Skin epidermis (tissue), 12 donors: ENCODE measurements around the gene P2RY11.

Source experiments
- H3K27ac ChIP-seq, 21 experiments: fragments of 200-600 bp; sonication (generic) in 11 of 21; one replicate each; pipeline ENCODE4 v1.5.0; 2020; ENCODE audit warnings: mild to moderate bottlenecking in 3 of 21, inconsistent platforms in 2 of 21, moderate library complexity in 2 of 21
- H3K4me3 ChIP-seq, 7 experiments: fragments of 200-600 bp; sonication (generic) in 2 of 7; one replicate each; pipeline ENCODE4 v1.5.0; 2020; ENCODE audit warnings: inconsistent platforms in 2 of 7, mild to moderate bottlenecking in 2 of 7, moderate library complexity in 1 of 7

Gene P2RY11

DNA sequence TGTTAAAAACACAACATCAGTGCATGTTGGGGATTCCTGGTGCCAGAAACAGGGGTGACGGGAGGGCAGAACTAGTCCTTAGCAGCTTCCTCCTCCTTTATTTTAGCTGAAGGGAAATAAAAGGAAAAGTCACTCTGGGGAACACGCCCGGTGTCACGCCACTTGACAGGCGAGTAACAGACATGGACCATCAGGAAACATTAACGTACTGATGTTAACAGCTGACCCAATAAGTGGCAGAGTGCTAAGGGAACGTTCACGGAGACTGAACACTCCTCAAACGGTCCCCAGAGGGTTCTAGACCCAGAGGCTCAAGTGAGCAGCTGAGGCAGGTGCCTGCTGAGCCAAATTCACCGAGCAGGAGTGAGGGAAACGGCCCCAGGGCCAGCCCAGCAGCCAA, 22.1 kb downstream of the P2RY11 start:
- Histone ChIP-seq H3K27ac (no peak overlapping the region), H3K4me3 (no peak overlapping the region)

DNA sequence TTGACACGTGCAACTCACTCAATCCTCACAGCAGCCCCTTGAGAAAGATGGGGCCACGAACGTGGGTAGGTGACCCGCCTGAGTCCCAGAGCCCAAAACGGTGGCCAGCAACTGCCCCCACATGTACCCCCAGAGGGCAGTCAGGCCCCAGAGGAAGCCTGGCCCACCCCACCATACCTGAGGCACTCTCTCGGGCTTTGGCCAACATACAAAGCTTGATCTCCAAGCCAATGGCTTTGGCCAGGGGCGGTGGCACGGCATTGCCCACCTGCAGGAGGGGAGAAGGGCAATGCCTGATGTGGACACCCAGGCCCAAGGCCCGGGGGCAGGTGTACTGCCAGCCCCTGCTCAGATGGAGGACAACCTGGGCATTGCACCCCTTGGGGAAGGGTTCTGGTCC, 22.5 kb downstream of the P2RY11 start:
- no peak overlapping the region for H3K27ac ChIP-seq
- H3K4me3 ChIP-seq: no peak overlapping the region

DNA sequence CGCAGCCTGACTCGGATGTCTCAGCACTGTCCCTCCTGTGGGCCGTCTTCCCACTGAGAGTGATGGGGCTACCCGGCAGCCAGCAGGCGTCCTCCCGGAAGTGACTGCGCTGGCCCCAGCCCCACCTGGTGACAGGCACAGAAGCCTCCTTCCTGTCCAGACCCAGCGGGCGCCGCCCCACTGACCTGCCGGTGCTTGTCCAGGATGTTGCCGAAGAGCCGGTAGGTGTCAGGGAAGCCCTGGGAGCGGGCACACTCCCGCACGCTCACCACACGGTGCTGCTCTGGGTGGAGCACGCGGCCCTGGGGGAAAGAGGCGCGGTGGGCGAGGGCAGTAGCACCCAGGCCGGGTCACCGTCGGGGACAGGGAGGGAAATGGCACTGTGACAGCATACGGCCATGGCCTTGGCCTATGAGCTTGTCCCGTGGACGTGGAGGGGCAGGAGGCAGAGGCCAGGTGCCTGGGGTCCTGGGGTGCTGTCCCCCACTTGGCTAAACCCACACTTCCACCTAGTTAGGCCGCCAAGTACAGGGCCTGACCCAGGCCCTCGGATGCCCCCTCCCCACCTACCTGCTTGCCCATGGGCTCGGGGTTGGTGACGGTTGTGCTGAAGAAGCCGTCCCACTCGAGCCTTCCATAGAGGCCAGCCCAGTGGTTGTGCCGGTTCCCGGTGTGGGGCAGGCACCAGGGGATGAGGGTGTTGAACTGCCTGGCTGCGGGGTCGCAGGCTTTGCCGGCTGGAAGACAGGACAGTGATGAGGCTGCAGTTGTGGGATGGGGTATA, 24.2 kb downstream of the P2RY11 start:
- Histone ChIP-seq H3K4me3 (no peak overlapping the region), H3K27ac (no peak overlapping the region)

DNA sequence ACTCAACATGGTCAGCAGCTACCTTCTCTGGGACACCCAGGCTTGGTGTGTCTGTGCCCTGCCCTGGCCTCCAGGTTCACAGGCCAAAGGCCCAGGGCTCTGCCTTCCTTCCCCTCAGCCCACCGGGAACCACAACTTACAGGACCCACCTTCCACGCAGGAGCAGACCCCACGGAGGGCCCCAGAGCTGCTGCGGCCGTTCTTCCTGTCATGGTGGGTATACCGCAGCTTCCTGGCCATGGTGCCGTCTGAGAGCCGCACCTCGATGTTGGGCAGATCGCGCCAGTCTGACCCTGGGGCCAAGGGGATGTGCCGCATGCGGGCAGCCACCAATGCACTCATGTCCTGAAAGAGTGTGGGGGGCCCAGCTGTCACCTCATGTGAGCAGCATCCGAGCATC, 25.4 kb downstream of the P2RY11 start:
- no peak overlapping the region for H3K27ac ChIP-seq
- no peak overlapping the region for H3K4me3 ChIP-seq

DNA sequence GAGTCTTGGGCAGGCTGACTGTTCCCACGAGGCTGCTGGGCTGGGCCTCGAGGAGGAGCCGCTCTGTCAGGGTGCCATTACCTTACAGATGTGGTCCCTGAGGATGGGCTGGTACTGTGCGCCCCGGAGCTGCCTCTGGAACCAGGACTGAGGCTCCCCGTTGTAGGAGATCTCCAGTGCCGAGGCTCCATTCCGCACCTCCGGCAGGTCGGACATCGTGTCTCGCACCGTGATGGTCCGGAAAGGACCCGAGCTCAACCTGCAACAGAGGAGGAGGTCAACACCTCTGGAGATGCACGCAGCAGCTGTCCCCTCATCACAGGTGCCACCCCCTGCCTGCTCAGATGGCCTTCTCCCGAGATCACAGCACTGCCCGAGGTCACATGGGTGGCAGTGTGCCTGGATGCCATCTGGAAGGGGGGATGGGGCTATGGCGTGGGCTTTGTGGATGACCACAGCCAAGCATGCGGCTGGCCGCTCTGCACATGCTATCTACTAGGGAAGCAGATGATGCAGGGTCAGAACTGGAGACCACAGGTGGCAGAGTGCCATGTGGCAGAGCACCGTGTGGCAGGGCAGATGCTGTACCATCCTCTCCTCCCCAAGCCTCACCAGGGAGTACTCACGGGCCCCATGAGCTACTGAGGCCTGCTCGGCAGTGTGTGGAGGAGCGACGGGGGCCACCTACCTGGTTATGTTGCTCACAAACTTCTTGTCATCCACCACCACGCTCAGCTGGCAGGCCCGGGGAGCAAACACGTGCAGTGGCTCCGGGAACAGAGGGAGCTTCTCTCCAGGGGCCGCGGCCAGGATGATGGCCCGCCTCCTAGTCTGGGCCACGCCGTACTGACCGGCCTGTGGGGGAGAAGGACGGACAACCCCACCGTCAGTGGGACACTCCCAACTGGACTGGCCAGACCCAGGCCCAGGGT, 26.5 kb downstream of the P2RY11 start:
- no peak overlapping the region for H3K27ac ChIP-seq
- H3K4me3 ChIP-seq: no peak overlapping the region

DNA sequence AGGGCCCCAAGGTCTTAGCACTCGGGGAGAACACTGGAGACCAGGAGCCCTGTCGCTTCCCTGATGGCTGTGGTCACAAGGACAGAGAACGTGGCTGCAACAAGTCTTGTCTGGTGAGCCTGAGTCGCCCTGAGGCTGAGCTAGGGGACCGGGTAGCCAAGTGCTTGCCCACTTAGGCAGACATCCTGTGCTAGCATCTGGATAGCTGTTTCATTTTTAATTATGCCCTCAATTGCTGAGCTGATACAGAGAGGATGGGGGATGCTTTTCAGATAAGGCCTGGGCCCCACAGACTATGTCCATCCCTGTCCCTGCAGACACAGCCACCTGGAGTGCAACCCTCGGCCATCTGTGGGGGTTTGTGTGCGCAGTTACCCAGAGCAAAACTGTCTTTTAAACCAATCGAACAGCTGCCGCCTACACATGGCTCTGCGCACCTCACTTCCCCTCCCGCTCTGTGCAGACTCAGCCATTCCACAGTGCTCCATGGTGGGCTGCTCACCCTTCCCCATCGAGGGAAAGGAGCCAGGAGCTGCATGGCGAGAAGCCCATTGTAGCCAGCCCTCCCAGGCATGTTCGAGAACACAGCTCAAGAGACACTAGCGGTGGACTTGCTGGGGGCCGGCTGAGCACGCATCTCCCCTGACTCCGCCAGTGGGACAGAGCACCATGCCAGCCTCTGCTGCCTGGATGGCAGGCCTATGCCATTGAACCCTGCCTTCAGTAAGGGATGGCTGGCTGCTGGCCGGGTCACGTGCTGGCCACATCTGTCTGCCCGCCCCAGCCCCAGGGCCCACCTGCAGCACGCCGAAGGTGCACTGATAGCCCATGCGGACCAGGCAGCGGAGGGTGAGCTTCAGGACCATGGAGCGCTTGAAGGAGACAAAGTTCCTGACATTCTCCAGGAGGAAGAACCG, 27.6 kb downstream of the P2RY11 start:
- no peak overlapping the region for H3K4me3 ChIP-seq
- H3K27ac ChIP-seq: peak overlapping the region in 1 of 21 experiments; percentile 10

DNA sequence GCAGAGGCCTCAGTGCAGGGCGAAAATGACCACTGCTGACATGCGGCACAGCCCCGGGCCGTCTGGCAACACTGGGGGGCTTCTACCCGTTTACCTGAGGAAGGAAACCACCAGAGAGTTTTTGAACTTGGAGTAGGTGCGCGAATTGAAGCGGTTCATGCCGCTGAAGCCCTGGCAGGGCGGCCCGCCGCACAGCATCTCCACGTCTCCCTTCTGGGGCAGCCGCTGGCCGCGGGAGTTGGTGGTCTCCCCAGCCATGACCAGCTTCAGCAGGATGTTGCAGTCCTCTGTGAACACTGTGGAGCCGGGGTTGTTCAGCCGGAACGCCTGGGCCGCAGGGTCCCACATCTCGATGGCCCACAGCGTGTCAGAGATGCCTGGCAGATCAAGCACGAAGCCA, 28.5 kb downstream of the P2RY11 start:
- H3K4me3 ChIP-seq: no peak overlapping the region
- no peak overlapping the region for H3K27ac ChIP-seq

DNA sequence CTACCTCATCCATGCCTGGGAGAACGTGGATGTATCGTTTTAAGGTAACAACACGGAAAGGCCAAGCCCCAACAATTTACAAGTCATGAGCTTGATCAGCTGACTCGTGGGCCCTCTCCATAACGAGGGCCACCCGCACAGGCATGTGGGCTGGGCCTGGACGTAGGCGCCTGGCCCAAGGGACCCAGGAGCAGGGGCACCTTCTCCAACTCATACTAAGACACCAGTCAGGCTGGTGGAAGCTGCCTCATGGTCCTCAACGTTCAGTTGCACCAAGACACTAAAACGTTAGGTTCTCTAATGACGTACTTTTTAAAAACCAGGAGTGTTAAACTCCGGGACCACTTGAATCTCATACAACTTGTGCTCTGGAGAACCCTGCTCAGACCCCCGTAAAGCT, 30.0 kb downstream of the P2RY11 start:
- Histone ChIP-seq H3K27ac (peak overlapping the region in 5 of 21 experiments; percentile 79 to 92 (median 90)), H3K4me3 (no peak overlapping the region)

DNA sequence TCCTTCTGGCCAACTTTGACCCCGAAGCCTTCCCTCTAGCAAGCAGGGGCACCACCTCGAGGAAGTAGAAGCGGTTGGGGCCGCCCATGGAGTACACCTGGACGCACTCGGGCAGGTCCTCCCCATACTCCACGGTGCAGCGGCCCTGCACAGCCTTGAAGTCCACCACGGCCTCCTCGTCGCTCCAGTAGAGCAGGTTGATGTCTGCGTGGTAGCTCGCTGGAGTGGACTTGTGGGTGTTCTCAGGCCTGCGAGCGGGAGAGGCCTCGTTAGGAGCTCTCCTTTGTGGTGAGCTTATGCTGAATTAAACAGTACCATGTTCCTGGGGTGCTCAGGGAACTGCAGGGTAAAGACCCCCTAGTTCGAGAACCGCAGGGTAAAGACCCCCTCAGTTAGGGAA, 30.5 kb downstream of the P2RY11 start:
- no peak overlapping the region for H3K4me3 ChIP-seq
- H3K27ac ChIP-seq: peak overlapping the region in 15 of 21 experiments; percentile 8 to 92 (median 65)

DNA sequence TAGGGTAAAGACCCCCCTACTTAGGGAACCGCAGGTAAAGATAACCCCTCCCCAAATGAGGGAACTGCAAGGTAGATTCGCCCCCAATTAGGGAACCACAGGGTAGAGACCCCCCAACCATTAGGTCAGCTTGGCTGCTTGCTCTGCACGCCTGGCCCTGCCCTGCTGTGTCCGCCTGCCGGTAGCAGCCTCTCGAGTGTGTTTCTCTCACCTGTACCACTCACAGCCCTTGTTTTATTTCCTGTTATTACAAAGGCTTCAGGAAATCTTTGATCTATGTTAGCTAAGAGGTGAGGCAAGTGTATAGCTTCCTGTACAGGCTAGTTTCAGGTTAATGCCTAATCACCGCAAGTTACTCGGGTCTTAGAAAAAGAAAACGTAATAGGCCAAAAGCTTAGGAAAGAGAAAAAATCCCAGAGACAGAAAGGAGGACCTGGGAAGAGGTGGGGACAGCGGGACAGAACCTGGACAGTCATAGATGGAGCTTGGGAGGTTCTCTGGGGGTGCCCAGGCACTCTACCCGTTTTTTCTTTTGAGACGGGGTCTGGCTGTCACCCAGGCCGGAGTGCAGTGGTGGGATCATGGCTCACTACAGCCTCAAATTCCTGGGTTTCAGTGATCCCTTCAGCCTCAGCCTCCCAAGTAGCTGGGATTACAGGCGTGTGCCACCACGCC, 31.3 kb downstream of the P2RY11 start:
- H3K27ac ChIP-seq: peak overlapping the region in 16 of 21 experiments; percentile 5 to 92 (median 70)

DNA sequence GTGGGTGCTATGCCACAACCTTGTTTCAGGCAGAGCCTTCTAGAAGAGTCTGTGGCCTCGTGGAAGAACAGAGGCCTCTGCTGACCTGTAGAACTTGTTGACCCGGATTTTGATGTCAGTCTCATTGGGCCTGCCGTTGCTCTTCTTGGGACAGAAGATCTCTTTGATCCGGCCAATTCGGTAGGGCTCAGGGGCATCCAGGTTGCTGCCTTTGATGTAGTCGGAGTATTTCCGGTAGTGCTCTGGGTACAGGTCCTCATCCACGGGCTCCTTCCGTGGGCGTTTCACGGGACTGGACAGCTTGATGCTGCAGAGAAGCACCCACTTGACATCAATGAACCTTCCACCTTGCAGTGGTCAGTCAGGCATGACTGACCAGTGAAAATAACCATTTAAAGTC, 32.2 kb downstream of the P2RY11 start:
- Histone ChIP-seq H3K4me3 (no peak overlapping the region), H3K27ac (peak overlapping the region in 13 of 21 experiments; percentile 1 to 92 (median 73))

More for the DNA sequence above, 31.3 kb downstream of the P2RY11 start:
- no peak overlapping the region for H3K4me3 ChIP-seq

DNA sequence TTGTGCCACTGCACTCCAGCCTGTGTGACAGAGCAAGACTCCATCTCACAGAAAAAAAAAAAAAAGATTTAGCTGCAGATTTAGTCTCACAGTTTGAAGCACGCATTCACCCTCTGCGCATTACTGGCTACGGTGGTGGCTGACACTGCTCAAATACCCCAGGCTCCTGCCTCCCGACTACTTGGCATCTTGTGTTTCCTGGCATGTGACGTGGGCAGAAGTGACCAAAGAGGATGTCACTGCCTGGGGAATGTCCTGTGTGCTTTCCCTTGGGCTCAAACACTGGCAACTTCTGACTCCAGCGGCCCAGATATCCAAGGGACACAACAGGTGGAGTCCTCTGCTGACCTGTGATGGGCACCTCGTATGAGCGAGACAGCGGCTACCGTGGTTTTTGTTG, 32.9 kb downstream of the P2RY11 start:
- no peak overlapping the region for H3K4me3 ChIP-seq

DNA sequence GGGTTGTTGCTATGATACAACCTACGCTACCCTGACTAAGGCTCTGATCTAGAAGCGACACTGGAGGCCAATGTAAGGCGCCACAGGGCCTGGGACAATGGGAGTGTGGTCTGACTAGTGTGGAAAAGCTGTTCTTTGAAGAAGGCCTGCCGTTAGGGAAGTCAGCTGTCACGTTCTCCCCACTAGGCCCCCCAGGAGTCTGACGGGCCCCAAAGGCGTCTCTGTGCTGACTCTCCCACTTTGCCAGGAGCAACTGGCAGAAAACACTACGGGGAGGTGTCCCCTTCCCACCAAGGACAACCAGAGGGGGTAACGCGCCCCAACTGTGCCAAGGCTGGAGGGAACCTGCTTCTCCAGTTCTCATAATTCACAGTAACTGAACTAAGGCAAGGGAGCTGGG, 33.5 kb downstream of the P2RY11 start:
- peak overlapping the region in 4 of 21 experiments; percentile 5 to 92 (median 88) for H3K27ac ChIP-seq
- H3K4me3 ChIP-seq: no peak overlapping the region

More for the DNA sequence above, 32.9 kb downstream of the P2RY11 start:
- peak overlapping the region in 7 of 21 experiments; percentile 73 to 92 (median 90) for H3K27ac ChIP-seq

DNA sequence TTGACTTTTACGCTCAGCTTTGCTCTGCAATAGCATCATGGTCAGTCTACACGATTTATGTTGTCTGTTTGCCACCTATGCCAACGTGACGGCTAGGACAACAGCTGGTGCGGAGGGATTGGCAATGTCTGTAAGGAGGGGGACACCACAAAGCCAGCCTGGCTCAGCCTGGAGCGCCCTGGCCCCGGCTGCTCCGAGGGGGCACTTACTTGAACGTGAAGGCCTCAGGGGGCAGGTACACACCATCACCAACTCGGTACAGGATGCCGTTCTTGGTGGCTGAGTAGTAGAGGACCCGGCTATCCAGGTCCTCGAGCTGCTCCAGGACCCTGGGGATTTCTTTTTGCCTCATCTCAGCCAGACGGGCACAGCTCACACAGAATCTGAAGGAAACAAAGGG, 34.6 kb downstream of the P2RY11 start:
- H3K27ac ChIP-seq: peak overlapping the region in 2 of 21 experiments; percentile 3 to 19
- H3K4me3 ChIP-seq: no peak overlapping the region

DNA sequence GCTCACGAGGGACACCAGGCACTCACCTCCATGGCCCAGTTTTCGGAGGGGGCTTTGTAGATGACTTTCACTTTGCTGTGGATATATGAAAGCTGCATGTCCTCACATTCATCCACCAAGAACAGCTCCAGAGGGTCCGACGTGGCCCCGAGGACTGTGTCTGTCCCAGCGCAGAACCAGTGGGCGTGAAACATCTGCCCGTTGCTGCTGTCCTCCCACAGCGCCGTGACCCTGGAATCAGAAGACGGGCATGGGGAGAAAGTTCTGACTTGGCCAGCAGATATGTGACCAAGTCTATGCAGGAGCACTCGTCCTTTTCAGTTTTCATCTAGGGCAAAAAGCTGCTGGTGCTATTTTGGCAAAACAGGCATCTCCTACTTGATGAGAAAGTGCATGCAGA, 37.9 kb downstream of the P2RY11 start:
- no peak overlapping the region for H3K4me3 ChIP-seq
- H3K27ac ChIP-seq: no peak overlapping the region

DNA sequence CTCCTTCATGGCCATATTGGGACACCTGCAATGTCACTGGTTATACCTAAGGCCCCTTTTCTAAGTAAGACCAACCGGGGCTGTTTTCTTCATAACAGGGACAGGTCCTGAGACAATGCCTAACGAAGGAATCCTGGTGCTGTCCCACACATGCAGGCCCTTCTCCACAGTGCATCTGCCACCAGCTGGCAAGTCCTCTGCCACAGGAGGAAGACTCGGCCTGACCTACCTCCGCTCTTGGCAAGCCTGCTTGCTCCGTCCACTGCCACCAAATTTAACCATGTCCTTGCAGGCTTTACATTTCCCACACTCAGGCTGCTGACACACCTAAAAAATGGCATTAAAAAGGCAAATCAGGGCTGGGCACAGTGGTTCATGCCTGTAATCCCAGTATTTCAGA, 40.0 kb downstream of the P2RY11 start:
- H3K27ac ChIP-seq: no peak overlapping the region
- no peak overlapping the region for H3K4me3 ChIP-seq

DNA sequence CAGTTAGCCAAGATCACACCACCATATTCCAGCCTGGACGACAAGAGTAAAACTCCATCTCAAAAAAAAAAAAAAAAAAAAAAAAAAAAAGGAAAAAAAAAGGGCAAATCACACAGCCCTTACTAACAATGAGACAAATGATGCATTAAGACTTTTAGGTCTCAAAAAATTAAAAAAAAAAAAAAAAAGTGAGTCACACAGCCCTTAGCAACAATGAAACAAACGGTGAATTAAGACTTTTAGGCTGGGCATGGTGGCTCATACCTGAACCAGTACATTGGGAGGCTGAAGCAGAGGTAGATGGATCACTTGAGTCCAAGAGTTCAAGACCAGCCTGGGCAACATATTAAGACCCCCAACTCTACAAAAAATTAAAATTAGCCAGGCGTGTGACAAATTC, 40.6 kb downstream of the P2RY11 start:
- H3K27ac ChIP-seq: no peak overlapping the region
- no peak overlapping the region for H3K4me3 ChIP-seq

DNA sequence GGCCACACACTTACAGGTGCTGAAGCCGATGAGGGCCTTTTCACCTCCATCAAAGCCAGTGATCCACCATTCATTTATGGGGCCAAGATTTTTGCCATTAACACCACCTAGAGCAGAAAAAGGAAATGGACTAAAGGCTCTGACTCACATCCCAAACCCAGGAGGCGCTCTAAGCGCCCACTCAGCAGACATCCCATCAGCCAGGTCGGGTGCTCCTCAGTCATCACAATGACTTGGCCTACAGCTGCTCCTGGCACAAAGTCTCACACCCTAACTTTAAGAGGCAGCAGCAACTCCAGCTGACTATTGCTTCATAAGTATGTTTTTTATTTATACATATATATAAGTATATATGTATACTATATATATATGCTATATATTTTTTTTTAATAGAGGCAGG, 44.3 kb downstream of the P2RY11 start:
- H3K27ac ChIP-seq: no peak overlapping the region
- no peak overlapping the region for H3K4me3 ChIP-seq

DNA sequence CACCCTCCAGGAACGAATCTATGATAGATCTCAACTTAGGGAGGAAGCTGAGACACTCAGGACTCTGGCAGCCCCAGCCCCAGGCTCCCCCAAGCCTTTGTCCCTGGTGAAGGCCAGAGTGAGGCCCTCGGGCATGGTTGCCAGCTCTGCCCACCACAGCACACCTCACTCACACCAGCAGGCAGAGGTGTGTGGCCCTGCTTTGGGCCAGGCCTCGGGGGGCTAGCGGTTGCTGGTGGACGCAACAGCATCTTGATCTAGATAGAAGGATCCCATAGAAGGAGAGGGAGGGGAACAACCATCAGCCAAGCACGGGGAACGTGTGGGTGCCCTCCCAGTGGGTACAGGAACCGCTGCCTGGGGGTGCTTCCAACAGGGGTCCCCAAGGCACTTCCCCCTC, 46.6 kb downstream of the P2RY11 start:
- no peak overlapping the region for H3K4me3 ChIP-seq
- no peak overlapping the region for H3K27ac ChIP-seq
